Right cardiac atrium (tissue), 5 donors: Measurements from ENCODE around the gene NGEF. TPM values are rescaled to one million over a fixed set of nuclear protein-coding genes. Genes with fewer than 3 reads are reported as not detected.
A peak's percentile ranks its signal among the peaks of the same experiment; 100 is the strongest.

ENCODE experiments used
- ATAC-seq, 2 donors: fragments of 200-7000 bp; cut with Tn5 transposase; one replicate each; pipeline versions ENCODE4 v1.8.0 to v1.9.1; 2020; ENCODE audit warnings: moderate library complexity in 2 of 2, mild to moderate bottlenecking in 1 of 2
- DNase-seq, 3 donors: peaks; one replicate each; pipeline ENCODE4 v3.0.0-alpha.2; 2020
- H3K27ac ChIP-seq: one replicate; pipeline ENCODE4 v1.5.1; 2013; ENCODE audit warnings: mild to moderate bottlenecking, low read length, control low read depth, moderate library complexity
- H3K27me3 ChIP-seq: one replicate; pipeline ENCODE4 v1.6.1; 2013; ENCODE audit not compliant: control insufficient read depth, insufficient read depth
- H3K4me1 ChIP-seq: one replicate; pipeline ENCODE4 v1.6.1; 2013; ENCODE audit warnings: low read length; ENCODE audit not compliant: control insufficient read depth, insufficient read depth
- H3K4me3 ChIP-seq: one replicate; pipeline ENCODE4 v1.5.1; 2013; ENCODE audit warnings: low read length, control low read depth
- H3K9me3 ChIP-seq: one replicate; pipeline ENCODE4 v1.6.1; 2013; ENCODE audit warnings: low read length; ENCODE audit not compliant: control insufficient read depth
- WGBS: extraction: QIAGEN DNeasy Blood & Tissue Kit; methylation state at CpG from one replicate; pipeline ENCODE4 v1.1.7; 2013; 5-methylcytosine and 5-hydroxymethylcytosine counted together
- intact Hi-C, 4 donors: fragments of 100-400 bp; cut with DNase I; formaldehyde crosslinking; loops; one replicate each; pipeline versions ENCODE4 v1.11.0 to v1.14.0; 2022 to 2023
- polyA plus RNA-seq: library from polyadenylated mRNA; stranded (reverse); fragments of 200-250 nt; gene quantifications from one replicate; pipeline ENCODE4 v1.2.3, GENCODE V29; 2013
- total RNA-seq, 4 donors: library from RNA; stranded (reverse); fragmentation: NEBNext Ultra II Directional; extraction: Animal tissue kit (Norgen Biotek cat#: 25700); gene quantifications; one replicate each; pipeline ENCODE4 v1.2.1, GENCODE V29; 2021
- donor health status: healthy with polysubstance abuse.
- donor health status: DM: no; HTN: yes; CAD: no.
- donor health status: DM: no; HTN: no; CAD: no.
- donor health status: DM: no; HTN: yes; CAD: no; lungs with severe emphysema.
- donor health status: DM: yes; HTN: yes; CAD: no.

The NGEF gene
- total and polyA plus RNA-seq, 5 donors = 1.5 to 4.2 (median 2.7) TPM

GRCh38 chr2:232974396-232974795 is 38.7 kb downstream of the NGEF start:
- intact Hi-C loops = no loop called here
- no peak overlapping the region for H3K4me3 ChIP-seq
- peak in 1 of 3 donors; percentile 32 for DNase-seq
- no peaks in the 10 kb centered on the region for H3K4me1 ChIP-seq
- H3K9me3 ChIP-seq = no peaks in the 10 kb centered on the region
- ATAC-seq = peak in 1 of 2 donors; percentile 66
- no peak overlapping the region for H3K27ac ChIP-seq
- WGBS = 36% methylated on average over 7 of the region's 7 CpGs
- H3K27me3 ChIP-seq = no peaks in the 10 kb centered on the region

GRCh38 chr2:232973796-232974195 is 39.3 kb downstream of the NGEF start:
- H3K27ac ChIP-seq = no peak overlapping the region
- WGBS = 50% methylated on average over 3 of the region's 3 CpGs
- ATAC-seq (no peak), DNase-seq (peak in 1 of 3 donors; percentile 2)
- no peaks in the 10 kb centered on the region for H3K9me3 ChIP-seq
- H3K4me1 ChIP-seq = no peaks in the 10 kb centered on the region
- no peak overlapping the region for H3K4me3 ChIP-seq
- H3K27me3 ChIP-seq = no peaks in the 10 kb centered on the region
- intact Hi-C loops = no loop called here

GRCh38 chr2:232973011-232973735 is 39.9 kb downstream of the NGEF start:
- H3K4me1 ChIP-seq = no peaks in the 10 kb centered on the region
- no peak for ATAC-seq
- H3K9me3 ChIP-seq = no peaks in the 10 kb centered on the region
- WGBS = 84% methylated on average over 10 of the region's 10 CpGs
- DNase-seq = no peak
- H3K4me3 ChIP-seq = no peak overlapping the region
- H3K27me3 ChIP-seq = no peaks in the 10 kb centered on the region
- intact Hi-C loops = no loop called here
- no peak overlapping the region for H3K27ac ChIP-seq

- WGBS = 72% methylated on average over 5 of the region's 5 CpGs
- H3K27ac ChIP-seq = no peak overlapping the region
- intact Hi-C loops = no loop called here
- no peak for ATAC-seq
- DNase-seq = no peak
- H3K4me1 ChIP-seq = no peaks in the 10 kb centered on the region
- no peak overlapping the region for H3K4me3 ChIP-seq
- H3K9me3 ChIP-seq = no peaks in the 10 kb centered on the region
- H3K27me3 ChIP-seq = no peaks in the 10 kb centered on the region
Observed at GRCh38 chr2:232971744-232972143, 41.3 kb downstream of the NGEF start.

- ATAC-seq = no peak
- intact Hi-C loops = no loop called here
Observed at GRCh38 chr2:232970051-232970450, 43.0 kb downstream of the NGEF start.

GRCh38 chr2:232967474-232967873 is 45.6 kb downstream of the NGEF start:
- H3K4me1 ChIP-seq = no peaks in the 10 kb centered on the region
- no peaks in the 10 kb centered on the region for H3K27me3 ChIP-seq
- intact Hi-C loops = no loop called here
- H3K9me3 ChIP-seq = no peaks in the 10 kb centered on the region
- no peak overlapping the region for H3K4me3 ChIP-seq
- whole genome bisulfite sequencing = 37% methylated on average over 2 of the region's 2 CpGs
- H3K27ac ChIP-seq = no peak overlapping the region
- ATAC-seq (no peak), DNase-seq (no peak)

More at GRCh38 chr2:232970051-232970450, 43.0 kb downstream of the NGEF start:
- Histone ChIP-seq H3K27me3 (no peaks in the 10 kb centered on the region), H3K4me1 (no peaks in the 10 kb centered on the region), H3K27ac (no peak overlapping the region), H3K9me3 (no peaks in the 10 kb centered on the region), H3K4me3 (no peak overlapping the region)
- no peak for DNase-seq
- WGBS = 84% methylated on average over 2 of the region's 2 CpGs

GRCh38 chr2:232966122-232966521 is 46.9 kb downstream of the NGEF start:
- no peak overlapping the region for H3K27ac ChIP-seq
- H3K9me3 ChIP-seq = no peaks in the 10 kb centered on the region
- DNase-seq (no peak), ATAC-seq (no peak)
- H3K4me1 ChIP-seq = no peaks in the 10 kb centered on the region
- WGBS = 50% methylated on average over 5 of the region's 5 CpGs
- H3K27me3 ChIP-seq = no peaks in the 10 kb centered on the region
- no peak overlapping the region for H3K4me3 ChIP-seq
- intact Hi-C loops = no loop called here

GRCh38 chr2:232963913-232964312 is 49.1 kb downstream of the NGEF start:
- H3K4me1 ChIP-seq = no peaks in the 10 kb centered on the region
- intact Hi-C loops = no loop called here
- 93% methylated on average over 1 of the region's 1 CpG for WGBS
- no peaks in the 10 kb centered on the region for H3K27me3 ChIP-seq
- DNase-seq (no peak), ATAC-seq (no peak)
- no peak overlapping the region for H3K27ac ChIP-seq
- no peak overlapping the region for H3K4me3 ChIP-seq
- no peaks in the 10 kb centered on the region for H3K9me3 ChIP-seq

- WGBS = 76% methylated on average over 2 of the region's 2 CpGs
- H3K4me3 ChIP-seq = no peak overlapping the region
- H3K4me1 ChIP-seq = no peaks in the 10 kb centered on the region
- H3K27ac ChIP-seq = no peak overlapping the region
- DNase-seq = no peak
- no peak for ATAC-seq
- H3K9me3 ChIP-seq = no peaks in the 10 kb centered on the region
- intact Hi-C loops = no loop called here
- H3K27me3 ChIP-seq = no peaks in the 10 kb centered on the region
Observed at GRCh38 chr2:232960862-232961261, 52.2 kb downstream of the NGEF start.

- H3K9me3 ChIP-seq = no peaks in the 10 kb centered on the region
- no peaks in the 10 kb centered on the region for H3K27me3 ChIP-seq
- ATAC-seq (no peak), DNase-seq (no peak)
- H3K4me3 ChIP-seq = no peak overlapping the region
- intact Hi-C loops = no loop called here
- no peak overlapping the region for H3K27ac ChIP-seq
- WGBS = 86% methylated on average over 4 of the region's 4 CpGs
- no peaks in the 10 kb centered on the region for H3K4me1 ChIP-seq
Observed at GRCh38 chr2:232959139-232959538, 53.9 kb downstream of the NGEF start.

GRCh38 chr2:232957657-232958090 is 55.4 kb downstream of the NGEF start:
- intact Hi-C loops = no loop called here
- DNase-seq (no peak), ATAC-seq (no peak)
- Histone ChIP-seq H3K4me1 (no peaks in the 10 kb centered on the region), H3K9me3 (no peaks in the 10 kb centered on the region), H3K4me3 (no peak overlapping the region), H3K27me3 (no peaks in the 10 kb centered on the region), H3K27ac (no peak overlapping the region)
- 49% methylated on average over 3 of the region's 3 CpGs for WGBS

GRCh38 chr2:232955856-232956255 is 57.2 kb downstream of the NGEF start:
- DNase-seq (no peak), ATAC-seq (no peak)
- 67% methylated on average over 5 of the region's 5 CpGs for WGBS
- no peak overlapping the region for H3K27ac ChIP-seq
- H3K27me3 ChIP-seq = no peaks in the 10 kb centered on the region
- H3K4me1 ChIP-seq = no peaks in the 10 kb centered on the region
- no peaks in the 10 kb centered on the region for H3K9me3 ChIP-seq
- intact Hi-C loops = no loop called here
- no peak overlapping the region for H3K4me3 ChIP-seq
